Measurements from ENCODE around the gene ACTL6A. TPM values are rescaled to one million over a fixed set of nuclear protein-coding genes. Genes with fewer than 3 reads are reported as not detected.

ACTL6A gene
- total and polyA plus RNA-seq, 2 donors from 2014 or later: 23.7 to 40.7 TPM

DNA sequence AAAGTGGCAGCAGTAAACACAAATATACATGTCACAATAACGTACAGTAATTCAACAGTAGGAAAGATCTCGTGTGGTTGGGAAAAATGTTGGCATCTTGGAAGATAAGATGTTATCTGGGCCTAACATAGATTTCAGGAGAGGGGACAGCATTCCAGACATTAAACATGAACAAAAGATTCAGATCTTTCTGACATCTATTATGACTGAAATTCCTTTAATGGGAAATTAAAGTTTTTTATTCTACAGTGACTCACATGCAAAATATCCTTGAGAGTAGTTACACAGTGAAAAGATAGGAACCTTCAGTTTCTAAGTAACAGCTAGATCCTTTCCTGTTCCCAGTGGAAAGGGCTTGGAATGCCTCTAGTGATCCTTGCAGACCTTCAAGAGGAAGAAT is 51.1 kb downstream of the ACTL6A start:
- Histone ChIP-seq H3K4me3 (ENCODE audit: low read length in 3 of 3) (no peak overlapping the region), H3K4me1 (ENCODE audit: control insufficient read depth in 2 of 3, insufficient read depth in 2 of 3, low read depth in 1 of 3, low read length in 3 of 3) (no peaks in the 10 kb centered on the region), H3K9ac (ENCODE audit: low read length in 3 of 3) (no peak overlapping the region), H3K27ac (ENCODE audit: low read depth in 2 of 2, low read length in 2 of 2) (no peak overlapping the region), H3K27me3 (ENCODE audit: control insufficient read depth, insufficient read depth, low read length) (no peaks in the 10 kb centered on the region), H3K9me3 (ENCODE audit: control insufficient read depth in 2 of 3, insufficient read depth in 1 of 3, low read length in 3 of 3) (no peaks in the 10 kb centered on the region), H3K36me3 (ENCODE audit: control insufficient read depth in 2 of 3, insufficient read depth in 3 of 3, low read length in 3 of 3) (peaks cover 2 to 20% (median 2%) of the 10 kb centered on the region in 3 donors)
- intact Hi-C loops (cut with DNase I): no loop called here
- no peak for FAIRE-seq
- DNase-seq: no peak
- no peak for TF ChIP-seq CTCF (IDR thresholded peaks at IDR 0.05; ENCODE audit: borderline replicate concordance, extremely low read depth, insufficient read depth)

DNA sequence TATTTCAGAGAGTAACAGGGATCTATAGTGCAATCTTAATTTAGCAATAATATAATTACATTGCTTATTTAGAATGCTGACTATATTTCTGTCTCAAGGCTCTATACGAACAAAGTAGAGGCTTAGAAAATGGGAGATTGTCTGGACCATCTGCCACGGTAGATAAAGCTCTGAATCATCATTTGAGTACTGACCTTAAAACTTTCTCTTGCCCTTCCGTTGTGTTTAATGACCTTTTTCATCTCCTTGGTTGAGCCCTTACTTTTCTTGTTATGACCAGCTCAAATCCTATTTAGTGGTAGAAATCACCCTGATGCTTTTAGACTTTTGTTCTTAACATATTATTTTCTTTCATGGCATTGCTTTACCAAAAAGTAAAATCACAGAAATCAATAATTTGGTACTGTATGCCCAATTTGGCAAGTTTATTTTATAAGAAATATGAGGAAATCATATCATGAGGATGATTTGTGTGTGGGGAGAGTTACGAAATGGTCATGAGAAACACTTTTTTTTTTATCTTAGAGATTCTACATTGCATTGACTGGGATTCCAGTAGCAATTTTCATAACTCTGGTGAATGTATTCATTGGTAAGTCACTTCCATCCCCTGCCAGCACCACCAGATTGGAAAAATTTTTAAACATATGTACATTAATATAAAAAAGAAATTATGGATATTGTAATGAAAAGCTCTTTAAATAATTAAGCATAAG is 52.9 kb downstream of the ACTL6A start:
- DNase-seq (no peak), FAIRE-seq (no peak)
- Histone ChIP-seq H3K36me3 (ENCODE audit: control insufficient read depth in 2 of 3, insufficient read depth in 3 of 3, low read length in 3 of 3) (peaks cover 2 to 20% (median 4%) of the 10 kb centered on the region in 3 donors), H3K9ac (ENCODE audit: low read length in 3 of 3) (no peak overlapping the region), H3K9me3 (ENCODE audit: control insufficient read depth in 2 of 3, insufficient read depth in 1 of 3, low read length in 3 of 3) (no peaks in the 10 kb centered on the region), H3K27me3 (ENCODE audit: control insufficient read depth, insufficient read depth, low read length) (no peaks in the 10 kb centered on the region), H3K4me1 (ENCODE audit: control insufficient read depth in 2 of 3, insufficient read depth in 2 of 3, low read depth in 1 of 3, low read length in 3 of 3) (no peaks in the 10 kb centered on the region), H3K4me3 (ENCODE audit: low read length in 3 of 3) (no peak overlapping the region), H3K27ac (ENCODE audit: low read depth in 2 of 2, low read length in 2 of 2) (no peak overlapping the region)
- intact Hi-C loops (cut with DNase I): no loop called here
- TF ChIP-seq CTCF (IDR thresholded peaks at IDR 0.05; ENCODE audit: borderline replicate concordance, extremely low read depth, insufficient read depth): no peak

DNA sequence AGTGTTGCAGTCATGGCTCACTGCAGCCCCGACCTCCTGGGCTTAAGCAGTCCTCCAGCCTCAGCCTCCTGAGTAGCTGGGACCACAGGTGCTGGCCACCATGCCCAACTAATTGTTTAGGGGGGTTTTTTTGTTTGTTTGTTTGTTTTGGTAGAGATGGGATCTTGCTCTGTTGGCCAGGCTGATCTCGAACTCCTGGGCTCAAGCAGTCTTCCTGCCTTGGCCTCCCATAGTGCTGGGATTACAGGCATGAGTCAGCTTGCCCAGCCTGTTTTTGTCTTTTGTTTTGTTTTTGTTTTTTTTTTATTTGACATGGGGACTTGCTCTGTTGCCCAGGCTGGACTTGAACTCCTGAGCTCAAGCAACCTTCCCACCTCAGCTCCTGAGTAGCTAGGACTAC is 59.3 kb downstream of the ACTL6A start:
- Histone ChIP-seq H3K36me3 (ENCODE audit: control insufficient read depth in 2 of 3, insufficient read depth in 3 of 3, low read length in 3 of 3) (peaks cover 2 to 29% (median 9%) of the 10 kb centered on the region in 3 donors), H3K9me3 (ENCODE audit: control insufficient read depth in 2 of 3, insufficient read depth in 1 of 3, low read length in 3 of 3) (no peaks in the 10 kb centered on the region), H3K9ac (ENCODE audit: low read length in 3 of 3) (no peak overlapping the region), H3K4me3 (ENCODE audit: low read length in 3 of 3) (no peak overlapping the region), H3K27ac (ENCODE audit: low read depth in 2 of 2, low read length in 2 of 2) (no peak overlapping the region), H3K27me3 (ENCODE audit: control insufficient read depth, insufficient read depth, low read length) (no peaks in the 10 kb centered on the region), H3K4me1 (ENCODE audit: control insufficient read depth in 2 of 3, insufficient read depth in 2 of 3, low read depth in 1 of 3, low read length in 3 of 3) (no peaks in the 10 kb centered on the region)
- intact Hi-C loops (cut with DNase I): no loop called here
- DNase-seq (no peak), FAIRE-seq (no peak)
- TF ChIP-seq CTCF (IDR thresholded peaks at IDR 0.05; ENCODE audit: borderline replicate concordance, extremely low read depth, insufficient read depth): no peak

All from kidney (tissue), 14 donors.